ENCODE results near the gene RAD23A.
"Not testable (repeated sequence)": the region's sequence is repeated elsewhere in the genome, so short reads cannot be mapped to it uniquely, and the experiment has no call there.

DNA sequence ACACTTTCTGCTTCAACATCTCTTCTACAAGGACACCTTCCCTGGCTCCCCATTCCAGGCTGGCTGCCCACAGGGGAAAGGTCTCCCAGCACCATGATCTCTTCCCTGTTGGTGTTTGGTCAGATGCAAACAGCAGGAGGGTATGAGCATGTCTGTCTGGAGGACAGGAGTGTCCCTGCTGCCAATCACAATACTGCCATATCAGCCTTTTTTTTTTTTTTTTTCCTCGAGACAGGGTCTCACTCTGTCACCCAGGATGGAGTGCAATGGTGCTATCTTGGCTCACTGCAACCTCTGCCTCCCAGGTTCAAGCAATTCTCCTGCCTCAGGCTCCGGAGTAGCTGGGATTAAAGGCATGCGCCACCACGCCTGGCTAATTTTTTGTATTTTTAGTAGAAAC lies 29.8 kb upstream of the RAD23A start:
- TF ChIP-seq, protein P1, sequence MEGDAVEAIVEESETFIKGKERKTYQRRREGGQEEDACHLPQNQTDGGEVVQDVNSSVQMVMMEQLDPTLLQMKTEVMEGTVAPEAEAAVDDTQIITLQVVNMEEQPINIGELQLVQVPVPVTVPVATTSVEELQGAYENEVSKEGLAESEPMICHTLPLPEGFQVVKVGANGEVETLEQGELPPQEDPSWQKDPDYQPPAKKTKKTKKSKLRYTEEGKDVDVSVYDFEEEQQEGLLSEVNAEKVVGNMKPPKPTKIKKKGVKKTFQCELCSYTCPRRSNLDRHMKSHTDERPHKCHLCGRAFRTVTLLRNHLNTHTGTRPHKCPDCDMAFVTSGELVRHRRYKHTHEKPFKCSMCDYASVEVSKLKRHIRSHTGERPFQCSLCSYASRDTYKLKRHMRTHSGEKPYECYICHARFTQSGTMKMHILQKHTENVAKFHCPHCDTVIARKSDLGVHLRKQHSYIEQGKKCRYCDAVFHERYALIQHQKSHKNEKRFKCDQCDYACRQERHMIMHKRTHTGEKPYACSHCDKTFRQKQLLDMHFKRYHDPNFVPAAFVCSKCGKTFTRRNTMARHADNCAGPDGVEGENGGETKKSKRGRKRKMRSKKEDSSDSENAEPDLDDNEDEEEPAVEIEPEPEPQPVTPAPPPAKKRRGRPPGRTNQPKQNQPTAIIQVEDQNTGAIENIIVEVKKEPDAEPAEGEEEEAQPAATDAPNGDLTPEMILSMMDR (conservative IDR thresholded peaks at IDR 0.05; ENCODE audit: low read depth, low read length), result not testable (repeated sequence)
- TF ChIP-seq POLR2A (IDR thresholded peaks at IDR 0.05; ENCODE audit: low read depth, low read length); CEBPB (IDR thresholded peaks at IDR 0.05; ENCODE audit: low read depth, low read length); SMC3 (IDR thresholded peaks at IDR 0.05; ENCODE audit: low read depth, low read length); FOS (IDR thresholded peaks at IDR 0.05; ENCODE audit: low read depth, low read length); RCOR1 (IDR thresholded peaks at IDR 0.05; ENCODE audit: insufficient replicate concordance, low read length): not testable (repeated sequence)
- peak; percentile 27; the same call in 1 of the 2 replicates for TF ChIP-seq MAFK (IDR thresholded peaks at IDR 0.05; ENCODE audit: low read depth, low read length)
- TF ChIP-seq, protein P2, sequence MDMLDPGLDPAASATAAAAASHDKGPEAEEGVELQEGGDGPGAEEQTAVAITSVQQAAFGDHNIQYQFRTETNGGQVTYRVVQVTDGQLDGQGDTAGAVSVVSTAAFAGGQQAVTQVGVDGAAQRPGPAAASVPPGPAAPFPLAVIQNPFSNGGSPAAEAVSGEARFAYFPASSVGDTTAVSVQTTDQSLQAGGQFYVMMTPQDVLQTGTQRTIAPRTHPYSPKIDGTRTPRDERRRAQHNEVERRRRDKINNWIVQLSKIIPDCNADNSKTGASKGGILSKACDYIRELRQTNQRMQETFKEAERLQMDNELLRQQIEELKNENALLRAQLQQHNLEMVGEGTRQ (IDR thresholded peaks at IDR 0.05; ENCODE audit: low read depth, low read length), result not testable (repeated sequence)

All from IMR-90 (cell line).